ENCODE measurements around the gene INF2.
"Not testable (repeated sequence)": the region's sequence is repeated elsewhere in the genome, so short reads cannot be mapped to it uniquely, and the experiment has no call there.

Gene INF2

GRCh38 chr14:104650981-104651875 is 38.2 kb upstream of the INF2 start:
- Histone ChIP-seq H3K27me3 (ENCODE audit: control insufficient read depth in 3 of 3, insufficient read depth in 3 of 3, low read depth in 1 of 3, low read length in 3 of 3) (no peaks in the 10 kb centered on the region), H2BK120ac (ENCODE audit: low read depth, low read length) (peak overlapping the region; percentile 98), H3K4me3 (ENCODE audit: low read length in 2 of 2) (no peak overlapping the region), H2BK5ac (ENCODE audit: low read length) (peak overlapping the region; percentile 71), H2BK12ac (ENCODE audit: low read length) (peak overlapping the region; percentile 97), H3K4ac (ENCODE audit: low read length) (peak overlapping the region; percentile 19), H3K9me3 (replicated peaks in 1 of 2; ENCODE audit: control insufficient read depth in 2 of 2, insufficient read depth in 1 of 2, low read depth in 1 of 2, low read length in 2 of 2) (peaks cover 8 to 27% of the 10 kb centered on the region in 2 donors), H3K14ac (ENCODE audit: low read length) (no peak overlapping the region), H2AFZ (ENCODE audit: low read length) (peak overlapping the region; percentile 96), H3K27ac (replicated peaks; ENCODE audit: low read length) (no peak overlapping the region), H3K23ac (ENCODE audit: low read depth, low read length, poor library complexity) (peak overlapping the region; percentile 65), H3K4me2 (ENCODE audit: insufficient read depth, low read length, poor library complexity, severe bottlenecking) (no peak overlapping the region), H4K91ac (ENCODE audit: low read depth, low read length, poor library complexity) (peak overlapping the region; percentile 97), H3K18ac (ENCODE audit: low read length) (peak overlapping the region; percentile 93), H2BK15ac (ENCODE audit: low read length) (peak overlapping the region; percentile 98), H3K9ac (ENCODE audit: low read depth, low read length, poor library complexity) (peak overlapping the region; percentile 61), H4K8ac (ENCODE audit: low read depth, low read length) (no peak overlapping the region), H3K36me3 (replicated peaks in 1 of 2; ENCODE audit: control insufficient read depth in 2 of 2, insufficient read depth in 2 of 2, low read length in 2 of 2) (no peaks in the 10 kb centered on the region), H2AK5ac (ENCODE audit: low read depth, low read length) (peak overlapping the region; percentile 90), H3K79me1 (ENCODE audit: low read depth, low read length) (peaks cover 3% of the 10 kb centered on the region), H3K4me1 (ENCODE audit: control insufficient read depth in 2 of 2, insufficient read depth in 1 of 2, low read depth in 1 of 2, low read length in 2 of 2) (no peaks in the 10 kb centered on the region)
- no CpG with 5 or more reads among the region's 24 CpGs for WGBS, 2 donors (ENCODE audit: extremely low coverage in 2 of 2, insufficient read length in 2 of 2, insufficient replicate concordance in 1 of 2)
- DNase-seq (ENCODE audit: low spot score), result no peak

DNA sequence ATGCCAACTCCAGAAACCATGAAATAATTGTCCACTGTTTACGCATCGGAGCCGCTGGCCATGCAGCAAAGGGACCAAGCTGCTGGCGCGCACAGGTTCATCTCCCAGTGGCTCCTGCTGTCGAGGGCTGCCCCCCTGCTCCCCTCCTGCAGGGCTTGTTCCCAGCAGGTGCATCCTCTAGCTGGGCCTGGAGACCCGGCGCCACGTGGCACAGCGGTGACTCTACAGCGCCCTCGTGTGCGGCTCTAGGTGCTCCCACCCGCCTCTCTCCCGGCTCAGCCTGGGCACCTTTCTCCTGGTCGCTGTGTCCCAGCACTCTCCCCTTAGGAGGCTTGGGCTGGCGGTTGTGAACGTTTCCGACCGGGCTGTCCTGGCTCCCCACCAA is 37.5 kb upstream of the INF2 start:
- peak overlapping the region; percentile 98 for H2BK15ac ChIP-seq (ENCODE audit: low read length)
- peak overlapping the region; percentile 2 for H4K91ac ChIP-seq (ENCODE audit: low read depth, low read length, poor library complexity)
- peaks cover 3% of the 10 kb centered on the region for H3K79me1 ChIP-seq (ENCODE audit: low read depth, low read length)
- H3K4me1 ChIP-seq (ENCODE audit: control insufficient read depth in 2 of 2, insufficient read depth in 1 of 2, low read depth in 1 of 2, low read length in 2 of 2), result no peaks in the 10 kb centered on the region
- H2BK5ac ChIP-seq (ENCODE audit: low read length), result peak overlapping the region; percentile 71
- no peak overlapping the region for H3K4me3 ChIP-seq (ENCODE audit: low read length in 2 of 2)
- H3K27ac ChIP-seq (replicated peaks; ENCODE audit: low read length), result no peak overlapping the region
- H3K23ac ChIP-seq (ENCODE audit: low read depth, low read length, poor library complexity), result no peak overlapping the region
- H3K14ac ChIP-seq (ENCODE audit: low read length), result peak overlapping the region; percentile 64
- peak overlapping the region; percentile 89 for H2BK12ac ChIP-seq (ENCODE audit: low read length)
- H3K9me3 ChIP-seq (replicated peaks in 1 of 2; ENCODE audit: control insufficient read depth in 2 of 2, insufficient read depth in 1 of 2, low read depth in 1 of 2, low read length in 2 of 2), result peaks cover 8 to 27% of the 10 kb centered on the region in 2 donors
- H2AFZ ChIP-seq (ENCODE audit: low read length), result no peak overlapping the region
- H4K8ac ChIP-seq (ENCODE audit: low read depth, low read length), result no peak overlapping the region
- H3K4me2 ChIP-seq (ENCODE audit: insufficient read depth, low read length, poor library complexity, severe bottlenecking), result no peak overlapping the region
- peak overlapping the region; percentile 83 for H3K18ac ChIP-seq (ENCODE audit: low read length)
- H2AK5ac ChIP-seq (ENCODE audit: low read depth, low read length), result peak overlapping the region; percentile 90
- no CpG with 5 or more reads among the region's 20 CpGs for WGBS, 2 donors (ENCODE audit: extremely low coverage in 2 of 2, insufficient read length in 2 of 2, insufficient replicate concordance in 1 of 2)
- no peak overlapping the region for H2BK120ac ChIP-seq (ENCODE audit: low read depth, low read length)
- H3K27me3 ChIP-seq (ENCODE audit: control insufficient read depth in 3 of 3, insufficient read depth in 3 of 3, low read depth in 1 of 3, low read length in 3 of 3), result no peaks in the 10 kb centered on the region
- H3K36me3 ChIP-seq (replicated peaks in 1 of 2; ENCODE audit: control insufficient read depth in 2 of 2, insufficient read depth in 2 of 2, low read length in 2 of 2), result no peaks in the 10 kb centered on the region
- H3K4ac ChIP-seq (ENCODE audit: low read length), result no peak overlapping the region
- H3K9ac ChIP-seq (ENCODE audit: low read depth, low read length, poor library complexity), result no peak overlapping the region
- DNase-seq (ENCODE audit: low spot score), result no peak

GRCh38 chr14:104652386-104652785 is 37.0 kb upstream of the INF2 start:
- Histone ChIP-seq H4K91ac (ENCODE audit: low read depth, low read length, poor library complexity) (peak overlapping the region; percentile 2), H2BK12ac (ENCODE audit: low read length) (peak overlapping the region; percentile 16), H4K8ac (ENCODE audit: low read depth, low read length) (peak overlapping the region; percentile 72), H3K27ac (replicated peaks; ENCODE audit: low read length) (no peak overlapping the region), H3K4me3 (ENCODE audit: low read length in 2 of 2) (no peak overlapping the region), H2AK5ac (ENCODE audit: low read depth, low read length) (peak overlapping the region; percentile 90), H3K27me3 (ENCODE audit: control insufficient read depth in 3 of 3, insufficient read depth in 3 of 3, low read depth in 1 of 3, low read length in 3 of 3) (no peaks in the 10 kb centered on the region), H3K4me1 (ENCODE audit: control insufficient read depth in 2 of 2, insufficient read depth in 1 of 2, low read depth in 1 of 2, low read length in 2 of 2) (no peaks in the 10 kb centered on the region), H3K79me1 (ENCODE audit: low read depth, low read length) (peaks cover 3% of the 10 kb centered on the region), H2BK15ac (ENCODE audit: low read length) (peak overlapping the region; percentile 93), H2BK5ac (ENCODE audit: low read length) (peak overlapping the region; percentile 71), H3K9ac (ENCODE audit: low read depth, low read length, poor library complexity) (no peak overlapping the region), H3K36me3 (replicated peaks in 1 of 2; ENCODE audit: control insufficient read depth in 2 of 2, insufficient read depth in 2 of 2, low read length in 2 of 2) (no peaks in the 10 kb centered on the region), H3K23ac (ENCODE audit: low read depth, low read length, poor library complexity) (no peak overlapping the region), H3K14ac (ENCODE audit: low read length) (peak overlapping the region; percentile 64), H3K4ac (ENCODE audit: low read length) (no peak overlapping the region), H2AFZ (ENCODE audit: low read length) (no peak overlapping the region), H3K4me2 (ENCODE audit: insufficient read depth, low read length, poor library complexity, severe bottlenecking) (no peak overlapping the region), H3K18ac (ENCODE audit: low read length) (peak overlapping the region; percentile 83), H2BK120ac (ENCODE audit: low read depth, low read length) (no peak overlapping the region), H3K9me3 (replicated peaks in 1 of 2; ENCODE audit: control insufficient read depth in 2 of 2, insufficient read depth in 1 of 2, low read depth in 1 of 2, low read length in 2 of 2) (peaks cover 8 to 26% of the 10 kb centered on the region in 2 donors)
- no CpG with 5 or more reads among the region's 9 CpGs for WGBS, 2 donors (ENCODE audit: extremely low coverage in 2 of 2, insufficient read length in 2 of 2, insufficient replicate concordance in 1 of 2)
- DNase-seq (ENCODE audit: low spot score), result no peak

DNA sequence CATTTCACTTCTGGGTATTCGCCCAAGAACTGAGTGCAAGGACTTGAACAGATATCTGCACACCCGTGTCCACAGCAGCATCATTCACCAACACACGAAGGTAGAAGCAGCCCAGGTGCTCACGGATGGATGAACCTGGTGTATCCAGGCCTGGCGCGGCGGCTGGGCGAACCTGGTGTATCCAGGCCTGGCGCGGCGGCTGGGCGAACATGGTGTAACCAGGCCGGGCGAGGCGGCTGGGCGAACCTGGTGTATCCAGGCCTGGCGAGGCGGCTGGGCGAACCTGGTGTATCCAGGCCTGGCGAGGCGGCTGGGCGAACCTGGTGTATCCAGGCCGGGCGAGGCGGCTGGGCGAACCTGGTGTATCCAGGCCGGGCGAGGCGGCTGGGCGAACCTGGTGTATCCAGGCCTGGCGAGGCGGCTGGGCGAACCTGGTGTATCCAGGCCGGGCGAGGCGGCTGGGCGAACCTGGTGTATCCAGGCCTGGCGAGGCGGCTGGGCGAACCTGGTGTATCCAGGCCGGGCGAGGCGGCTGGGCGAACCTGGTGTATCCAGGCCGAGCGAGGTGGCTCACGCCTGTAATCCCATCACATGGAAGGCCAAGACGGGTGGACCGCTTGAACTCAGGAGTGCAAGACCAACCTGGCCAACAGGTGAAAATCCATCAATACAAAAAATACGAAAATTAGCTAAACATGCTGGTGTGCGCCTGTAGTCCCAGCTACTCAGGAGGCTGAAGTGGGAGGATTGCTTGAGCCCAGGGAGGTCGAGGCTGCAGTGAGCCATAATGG is 36.1 kb upstream of the INF2 start:
- not testable (repeated sequence) for H4K91ac ChIP-seq (ENCODE audit: low read depth, low read length, poor library complexity); H2BK120ac ChIP-seq (ENCODE audit: low read depth, low read length); H2BK5ac ChIP-seq (ENCODE audit: low read length); H3K4me3 ChIP-seq (ENCODE audit: low read length in 2 of 2); H2BK15ac ChIP-seq (ENCODE audit: low read length); H2AFZ ChIP-seq (ENCODE audit: low read length); H2BK12ac ChIP-seq (ENCODE audit: low read length); DNase-seq (ENCODE audit: low spot score); H3K27me3 ChIP-seq (ENCODE audit: control insufficient read depth in 3 of 3, insufficient read depth in 3 of 3, low read depth in 1 of 3, low read length in 3 of 3); H3K18ac ChIP-seq (ENCODE audit: low read length); H2AK5ac ChIP-seq (ENCODE audit: low read depth, low read length); H3K4me2 ChIP-seq (ENCODE audit: insufficient read depth, low read length, poor library complexity, severe bottlenecking); H3K36me3 ChIP-seq (replicated peaks in 1 of 2; ENCODE audit: control insufficient read depth in 2 of 2, insufficient read depth in 2 of 2, low read length in 2 of 2); H3K4ac ChIP-seq (ENCODE audit: low read length); H3K4me1 ChIP-seq (ENCODE audit: control insufficient read depth in 2 of 2, insufficient read depth in 1 of 2, low read depth in 1 of 2, low read length in 2 of 2); H3K79me1 ChIP-seq (ENCODE audit: low read depth, low read length); H3K23ac ChIP-seq (ENCODE audit: low read depth, low read length, poor library complexity); H3K9ac ChIP-seq (ENCODE audit: low read depth, low read length, poor library complexity); H3K27ac ChIP-seq (replicated peaks; ENCODE audit: low read length); H4K8ac ChIP-seq (ENCODE audit: low read depth, low read length)
- no CpG with 5 or more reads among the region's 52 CpGs for WGBS, 2 donors (ENCODE audit: extremely low coverage in 2 of 2, insufficient read length in 2 of 2, insufficient replicate concordance in 1 of 2)
- H3K9me3 ChIP-seq (replicated peaks in 1 of 2; ENCODE audit: control insufficient read depth in 2 of 2, insufficient read depth in 1 of 2, low read depth in 1 of 2, low read length in 2 of 2), result peaks cover 8 to 24% of the 10 kb centered on the region in 2 donors
- H3K14ac ChIP-seq (ENCODE audit: low read length), result peak overlapping the region; percentile 82
